Measurements from ENCODE around the gene NECTIN4. TPM values are rescaled to one million over a fixed set of nuclear protein-coding genes. Genes with fewer than 3 reads are reported as not detected.
A peak's percentile ranks its signal among the peaks of the same experiment; 100 is the strongest.
"Not testable (repeated sequence)": the region's sequence is repeated elsewhere in the genome, so short reads cannot be mapped to it uniquely, and the experiment has no call there.

Gene NECTIN4
- total RNA-seq, 1 donor from 2014 or later, result 0.13 TPM

GRCh38 chr1:161117759-161118581, 28.6 kb upstream of the NECTIN4 start, which contains the start of the genes NIT1 and PFDN2:
TSS of gene NIT1 (plus strand) at chr1:161118105. CDS start at chr1:161118177, 72 bp downstream.
TSS of gene PFDN2 (minus strand) at chr1:161118037. CDS start at chr1:161118026, 11 bp downstream.
- H3K36me3 Mint-ChIP-seq (ENCODE audit: low read depth, unreplicated experiment), result peaks cover 30% of the 10 kb centered on the region
- peak within 1 kb of the TSS; percentile 95 for H3K27ac Mint-ChIP-seq (ENCODE audit: unreplicated experiment)
- H3K9me3 Mint-ChIP-seq (ENCODE audit: unreplicated experiment), result no peaks in the 10 kb centered on the region
- DNase-seq (ENCODE audit: low spot score), result peak; percentile 88
- H3K4me3 Mint-ChIP-seq (ENCODE audit: unreplicated experiment), result peak within 1 kb of the TSS; percentile 95
- no peak for TF ChIP-seq CTCF (IDR thresholded peaks at IDR 0.05; ENCODE audit: unreplicated experiment)
- H3K4me1 Mint-ChIP-seq (ENCODE audit: unreplicated experiment), result peaks cover 56% of the 10 kb centered on the region
- peaks cover 9% of the 10 kb centered on the region for H3K27me3 Mint-ChIP-seq (ENCODE audit: unreplicated experiment)

GRCh38 chr1:161115961-161116360, 26.6 kb upstream of the NECTIN4 start:
- H3K4me3 Mint-ChIP-seq (ENCODE audit: unreplicated experiment); H3K27me3 Mint-ChIP-seq (ENCODE audit: unreplicated experiment); H3K9me3 Mint-ChIP-seq (ENCODE audit: unreplicated experiment); DNase-seq (ENCODE audit: low spot score); H3K27ac Mint-ChIP-seq (ENCODE audit: unreplicated experiment): not testable (repeated sequence)
- Mint-ChIP-seq H3K4me1 (ENCODE audit: unreplicated experiment) (peaks cover 50% of the 10 kb centered on the region), H3K36me3 (ENCODE audit: low read depth, unreplicated experiment) (peaks cover 13% of the 10 kb centered on the region)

GRCh38 chr1:161115132-161115711, 25.9 kb upstream of the NECTIN4 start:
- Mint-ChIP-seq H3K9me3 (ENCODE audit: unreplicated experiment) (no peaks in the 10 kb centered on the region), H3K4me1 (ENCODE audit: unreplicated experiment) (peaks cover 47% of the 10 kb centered on the region), H3K4me3 (ENCODE audit: unreplicated experiment) (no peak overlapping the region), H3K27me3 (ENCODE audit: unreplicated experiment) (peaks cover 8% of the 10 kb centered on the region), H3K27ac (ENCODE audit: unreplicated experiment) (no peak overlapping the region), H3K36me3 (ENCODE audit: low read depth, unreplicated experiment) (peaks cover 8% of the 10 kb centered on the region)
- TF ChIP-seq CTCF (IDR thresholded peaks at IDR 0.05; ENCODE audit: unreplicated experiment), result no peak
- DNase-seq (ENCODE audit: low spot score), result no peak

- H3K9me3 Mint-ChIP-seq (ENCODE audit: unreplicated experiment), result no peaks in the 10 kb centered on the region
- peaks cover 40% of the 10 kb centered on the region for H3K4me1 Mint-ChIP-seq (ENCODE audit: unreplicated experiment)
- DNase-seq (ENCODE audit: low spot score), result no peak
- peaks cover 1% of the 10 kb centered on the region for H3K36me3 Mint-ChIP-seq (ENCODE audit: low read depth, unreplicated experiment)
- no peak overlapping the region for H3K27ac Mint-ChIP-seq (ENCODE audit: unreplicated experiment)
- peaks cover 8% of the 10 kb centered on the region for H3K27me3 Mint-ChIP-seq (ENCODE audit: unreplicated experiment)
- no peak for TF ChIP-seq CTCF (IDR thresholded peaks at IDR 0.05; ENCODE audit: unreplicated experiment)
- H3K4me3 Mint-ChIP-seq (ENCODE audit: unreplicated experiment), result no peak overlapping the region
Observed at GRCh38 chr1:161114556-161114955, 25.2 kb upstream of the NECTIN4 start.

GRCh38 chr1:161113915-161114314, 24.6 kb upstream of the NECTIN4 start:
- H3K4me3 Mint-ChIP-seq (ENCODE audit: unreplicated experiment), result no peak overlapping the region
- DNase-seq (ENCODE audit: low spot score), result no peak
- no peak for TF ChIP-seq CTCF (IDR thresholded peaks at IDR 0.05; ENCODE audit: unreplicated experiment)
- H3K9me3 Mint-ChIP-seq (ENCODE audit: unreplicated experiment), result no peaks in the 10 kb centered on the region
- peaks cover 34% of the 10 kb centered on the region for H3K4me1 Mint-ChIP-seq (ENCODE audit: unreplicated experiment)
- H3K27me3 Mint-ChIP-seq (ENCODE audit: unreplicated experiment), result peaks cover 6% of the 10 kb centered on the region
- peak overlapping the region; percentile 4 for H3K27ac Mint-ChIP-seq (ENCODE audit: unreplicated experiment)
- no peaks in the 10 kb centered on the region for H3K36me3 Mint-ChIP-seq (ENCODE audit: low read depth, unreplicated experiment)
